K562 (cell line): ENCODE data around the gene BATF. TPM values are rescaled to one million over a fixed set of nuclear protein-coding genes. Genes with fewer than 3 reads are reported as not detected.

Experiments used
- ATAC-seq: fragments of 200-7000 bp; cut with Tn5 transposase; 3 replicates; pipeline ENCODE4 v1.9.1; 2020; ENCODE audit warnings: moderate library complexity
- BruUV-seq: library from RNA; stranded (reverse); fragments of 400-500 nt; replicated peaks from 2 replicates; lab custom pipeline; 2021; lab: Mats Ljungman, UMichigan
- CTCF ChIA-PET: fragments of 300-600 bp; formaldehyde crosslinking; extraction: SDS; loops from one replicate; lab custom pipeline; 2021; ENCODE audit warnings: low intra/inter-chr PET ratio; lab: Yijun Ruan, JAX
- POLR2A ChIA-PET: fragments of 300-600, 350-650 bp; sonication (Branson Sonifier 250); formaldehyde crosslinking; extraction: SDS; loops from one replicate; lab custom pipeline; 2021; ENCODE audit warnings: antibody characterized with exemption, inconsistent platforms; lab: Yijun Ruan, JAX
- DNase-seq, 4 experiments: peaks; one replicate each; pipeline versions ENCODE4 v3.0.0 to v3.0.0-alpha.2; 2011 to 2018; ENCODE audit warnings: low spot score in 3 of 4, mixed read lengths in 3 of 4; ENCODE audit errors: extremely low read depth in 1 of 4
- FAIRE-seq: peaks from 2 replicates; lab custom pipeline; 2011; peaks lifted over from hg19 to GRCh38; lab: Jason Lieb, UNC
- H2AFZ ChIP-seq: 2 replicates; pipeline ENCODE4 v1.6.0; 2011; ENCODE audit warnings: low read depth, low read length, control low read depth, inconsistent platforms
- H3K27ac ChIP-seq: fragments of 200-600 bp; 3 replicates; pipeline ENCODE4 v1.8.0; 2011; ENCODE audit warnings: low read depth, mild to moderate bottlenecking, control low read depth, inconsistent platforms, low read length, moderate library complexity, mixed read lengths; ENCODE audit errors: extremely low read depth
- H3K27me3 ChIP-seq, 2 experiments: fragments of 300-600 bp in 1 of 2; 2 replicates in 1 of 2; 3 replicates in 1 of 2; pipeline versions ENCODE4 v1.6.0 to v1.8.0; 2011; ENCODE audit warnings: inconsistent platforms in 2 of 2, low read length in 2 of 2, mild to moderate bottlenecking in 1 of 2, mixed read lengths in 1 of 2, moderate library complexity in 1 of 2; ENCODE audit not compliant: control insufficient read depth in 2 of 2, insufficient read depth in 2 of 2
- H3K36me3 ChIP-seq: fragments of 300-600 bp; 3 replicates; pipeline ENCODE4 v1.8.0; 2011; ENCODE audit warnings: mild to moderate bottlenecking, low read length, inconsistent platforms; ENCODE audit not compliant: control insufficient read depth, insufficient read depth
- H3K4me1 ChIP-seq, 2 experiments: fragments of 200-600 bp in 1 of 2; replicated peaks in 1 of 2; 2 replicates in 1 of 2; 3 replicates in 1 of 2; pipeline versions ENCODE4 v1.5.1 to v1.8.0; 2011; ENCODE audit warnings: inconsistent platforms in 2 of 2, low read length in 2 of 2, mild to moderate bottlenecking in 1 of 2, mixed read lengths in 1 of 2, moderate library complexity in 1 of 2; ENCODE audit not compliant: control insufficient read depth in 2 of 2, insufficient read depth in 2 of 2
- H3K4me2 ChIP-seq: 2 replicates; pipeline ENCODE4 v1.6.1; 2011; ENCODE audit warnings: low read length, control low read depth, inconsistent platforms, mixed read lengths; ENCODE audit not compliant: insufficient read depth
- H3K4me3 ChIP-seq: fragments of 200-600 bp; sonication (generic), shearing (Covaris generic); 2 replicates; pipeline ENCODE4 v1.5.1; 2016; ENCODE audit warnings: control low read depth, inconsistent platforms
- H3K79me2 ChIP-seq: fragments of 200-600 bp; 3 replicates; pipeline ENCODE4 v1.8.0; 2011; ENCODE audit warnings: low read length, inconsistent platforms; ENCODE audit not compliant: control insufficient read depth, insufficient read depth
- H3K9ac ChIP-seq, 2 experiments: 2 replicates each; pipeline versions ENCODE4 v1.6.0 to v1.6.1; 2011; ENCODE audit warnings: low read depth in 2 of 2, low read length in 2 of 2, control low read depth in 1 of 2, inconsistent platforms in 1 of 2, mild to moderate bottlenecking in 1 of 2, mixed read lengths in 1 of 2; ENCODE audit not compliant: insufficient read depth in 1 of 2
- H3K9me1 ChIP-seq: one replicate; pipeline ENCODE4 v1.6.0; 2011; ENCODE audit warnings: inconsistent platforms, mild to moderate bottlenecking, low read length, moderate library complexity; ENCODE audit not compliant: control insufficient read depth, insufficient read depth
- H3K9me3 ChIP-seq: replicated peaks from 2 replicates; pipeline ENCODE4 v1.5.1; 2011; ENCODE audit warnings: low read depth, low read length, inconsistent platforms; ENCODE audit not compliant: control insufficient read depth, insufficient read depth
- H4K20me1 ChIP-seq: replicated peaks from 2 replicates; pipeline ENCODE4 v1.6.1; 2011; ENCODE audit warnings: low read length, inconsistent platforms, mixed read lengths; ENCODE audit not compliant: control insufficient read depth, insufficient read depth
- ID3 ChIP-seq, 2 experiments: fragments of 250-450 bp in 1 of 2; fragments of 450-650 bp in 1 of 2; sonication (Bioruptor Pico) in 1 of 2; IDR thresholded peaks; 2 replicates each; pipeline versions ENCODE4 v1.6.1 to v1.8.0; 2016 to 2021; ENCODE audit warnings: mild to moderate bottlenecking in 2 of 2, moderate library complexity in 2 of 2, missing compliant biosample characterization in 1 of 2, missing genetic modification characterization in 1 of 2
- KDM1A ChIP-seq, 2 experiments: fragments of 450-650 bp; IDR thresholded peaks; 2 replicates each; pipeline ENCODE4 v1.6.1; 2016; ENCODE audit warnings: mild to moderate bottlenecking in 2 of 2
- MITF ChIP-seq: IDR thresholded peaks from 2 replicates; pipeline ENCODE4 v1.6.1; 2014; ENCODE audit warnings: antibody characterized with exemption
- PCBP1 ChIP-seq: fragments of 200-400 bp; formaldehyde crosslinking; IDR thresholded peaks from 2 replicates; pipeline ENCODE4 v1.6.1; 2018; ENCODE audit warnings: mild to moderate bottlenecking, low read depth, low read length; ENCODE audit not compliant: poor library complexity, severe bottlenecking
- USF1 ChIP-seq: sonication (generic); formaldehyde crosslinking; IDR thresholded peaks from 2 replicates; pipeline ENCODE4 v1.9.0; 2022; ENCODE audit warnings: mild to moderate bottlenecking, missing genetic modification reagents
- ZNF436 ChIP-seq: fragments of 250-450, 450-650 bp; sonication (Bioruptor Pico); formaldehyde crosslinking; IDR thresholded peaks from 2 replicates; pipeline ENCODE4 v1.7.0; 2020; ENCODE audit warnings: mild to moderate bottlenecking
- whole genome bisulfite sequencing: fragments of 100-300 bp; shearing (Covaris generic); methylation state at CpG from one replicate; pipeline ENCODE4 v1.1.6; 2016; ENCODE audit warnings: low coverage, mixed read lengths; ENCODE audit not compliant: insufficient coverage; ENCODE audit errors: missing lambda C conversion rate; 5-methylcytosine and 5-hydroxymethylcytosine counted together
- in situ Hi-C: fragments of 300-500 bp; cut with MboI; formaldehyde crosslinking; loops from 4 replicates; pipeline ENCODE4 v1.15.0; 2018; ENCODE audit warnings: inconsistent platforms, mixed read lengths
- intact Hi-C: fragments of 100-400 bp; cut with micrococcal nuclease; formaldehyde crosslinking; loops from 2 replicates; pipeline ENCODE4 v1.14.2; 2022
- polyA plus RNA-seq, 8 experiments: library from polyadenylated mRNA; depleted of rRNA in 4 of 8; stranded (reverse) in 5 of 8; unstranded in 3 of 8; fragments of >200 nt; fragmentation: Nextera tagmentation in 2 of 8; fragmentation: Illumina TruSeq in 1 of 8; extraction: Ambion mirVana in 2 of 8; extraction: Trizol in 1 of 8; gene quantifications; 2 replicates each; pipeline versions ENCODE4 v1.2.1 to v1.2.3, GENCODE V29; 2011 to 2014; ENCODE audit warnings: inconsistent platforms in 1 of 8, missing spikeins in 1 of 8
- total RNA-seq, 7 experiments: library from RNA; depleted of rRNA in 6 of 7; stranded (reverse); fragments of >200 nt in 6 of 7; fragmentation: Illumina TruSeq in 2 of 7; extraction: Trizol in 2 of 7; gene quantifications; 2 replicates each; pipeline versions ENCODE4 v1.2.1 to v1.2.3, GENCODE V29; 2011 to 2021; ENCODE audit warnings: low replicate concordance in 1 of 7

Gene BATF
- total and polyA plus RNA-seq, 9 of the 15 experiments (the other 6 are each of a cell fraction or from before 2014, with no cell fraction given) = 0.13 to 2.1 (median 0.55) TPM; not detected in 2

- no peak for TF ChIP-seq ZNF436
- no peak for TF ChIP-seq KDM1A (IDR thresholded peaks at IDR 0.05)
- TF ChIP-seq MITF = no peak
- TF ChIP-seq USF1 (CRISPR knock-in tag) = no peak
- TF ChIP-seq ID3 (CRISPR knock-in tag; IDR thresholded peaks at IDR 0.05) = no peak
- no peak for TF ChIP-seq ID3 (tag; IDR thresholded peaks at IDR 0.05)
- TF ChIP-seq PCBP1 = no peak
- Histone ChIP-seq H3K9ac (no peak overlapping the region; a peak in 1 of 4 replicates), H3K9me3 (no peaks in the 10 kb centered on the region), H3K4me1 (peaks cover 0 to 3% of the 10 kb centered on the region in 2 experiments; a peak in 2 of 5 replicates), H4K20me1 (no peaks in the 10 kb centered on the region), H3K4me3 (no peak overlapping the region), H3K79me2 (no peaks in the 10 kb centered on the region), H3K9me1 (no peaks in the 10 kb centered on the region), H3K4me2 (no peak overlapping the region), H3K36me3 (no peaks in the 10 kb centered on the region), H3K27ac (no peak overlapping the region), H2AFZ (peak overlapping the region; percentile 51), H3K27me3 (no peaks in the 10 kb centered on the region)
- ChIA-PET CTCF (no interaction called here), POLR2A (no interaction called here)
- BruUV-seq = no TSS peak
- in situ Hi-C loops = no loop called here
- DNase-seq (no peak), ATAC-seq (no peak), FAIRE-seq (peak; percentile 32)
- 47% methylated on average over 12 of the region's 16 CpGs for WGBS
- intact Hi-C loops = no loop called here
These were observed 23.0 kb upstream of the BATF start for GRCh38 chr14:75499084-75499875.
